Fibroblast of lung (primary cell): ENCODE data around the gene SLC24A4.

Experiments
- EZH2 ChIP-seq: IDR thresholded peaks from 2 replicates; pipeline ENCODE4 v1.5.1; 2012; ENCODE audit warnings: low read length, control low read depth, mild to moderate bottlenecking; ENCODE audit errors: missing control alignments
- TF ChIP-seq, protein P1 (sequence below), 2 donors: IDR thresholded peaks in 1 of 2; conservative IDR thresholded peaks in 1 of 2; 1 replicate in 1 of 2; 2 replicates in 1 of 2; pipeline ENCODE4 v1.5.1; 2011 to 2012; ENCODE audit warnings: low read length in 2 of 2, control low read depth in 1 of 2, inconsistent platforms in 1 of 2, low read depth in 1 of 2, mild to moderate bottlenecking in 1 of 2

DNA sequence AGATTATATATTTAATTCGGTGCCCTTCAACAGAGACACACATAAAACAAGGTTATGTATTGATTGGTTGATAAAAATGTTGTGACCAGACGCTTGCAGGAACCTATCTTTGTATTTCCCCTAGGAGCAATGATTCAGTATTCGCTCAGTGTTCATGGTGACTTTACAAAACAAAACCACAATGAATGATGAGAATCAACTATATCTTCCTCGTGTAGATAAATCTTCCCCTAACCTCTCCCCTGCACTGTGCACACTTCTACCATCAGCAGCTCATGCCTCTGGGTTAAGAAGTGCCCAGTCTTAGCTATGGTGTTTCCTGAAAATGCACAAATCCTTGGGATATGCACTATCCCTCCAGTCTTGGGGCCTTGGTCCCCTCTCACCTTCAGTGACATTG is 206.9 kb downstream of the SLC24A4 start:
- TF ChIP-seq, protein P1, sequence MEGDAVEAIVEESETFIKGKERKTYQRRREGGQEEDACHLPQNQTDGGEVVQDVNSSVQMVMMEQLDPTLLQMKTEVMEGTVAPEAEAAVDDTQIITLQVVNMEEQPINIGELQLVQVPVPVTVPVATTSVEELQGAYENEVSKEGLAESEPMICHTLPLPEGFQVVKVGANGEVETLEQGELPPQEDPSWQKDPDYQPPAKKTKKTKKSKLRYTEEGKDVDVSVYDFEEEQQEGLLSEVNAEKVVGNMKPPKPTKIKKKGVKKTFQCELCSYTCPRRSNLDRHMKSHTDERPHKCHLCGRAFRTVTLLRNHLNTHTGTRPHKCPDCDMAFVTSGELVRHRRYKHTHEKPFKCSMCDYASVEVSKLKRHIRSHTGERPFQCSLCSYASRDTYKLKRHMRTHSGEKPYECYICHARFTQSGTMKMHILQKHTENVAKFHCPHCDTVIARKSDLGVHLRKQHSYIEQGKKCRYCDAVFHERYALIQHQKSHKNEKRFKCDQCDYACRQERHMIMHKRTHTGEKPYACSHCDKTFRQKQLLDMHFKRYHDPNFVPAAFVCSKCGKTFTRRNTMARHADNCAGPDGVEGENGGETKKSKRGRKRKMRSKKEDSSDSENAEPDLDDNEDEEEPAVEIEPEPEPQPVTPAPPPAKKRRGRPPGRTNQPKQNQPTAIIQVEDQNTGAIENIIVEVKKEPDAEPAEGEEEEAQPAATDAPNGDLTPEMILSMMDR (conservative IDR thresholded peaks at IDR 0.05 in 1 of 2, IDR thresholded peaks at IDR 0.05 in 1 of 2; ENCODE audit: low read depth in 1 of 2, low read length in 2 of 2), result no peak
- no peak for TF ChIP-seq EZH2
